Ovary (tissue), 3 donors: Measurements from ENCODE around the gene METTL23.

Experiments
- POLR2A ChIP-seq: fragments of 450-650 bp; IDR thresholded peaks from one replicate; pipeline ENCODE4 v1.6.1; 2017; ENCODE audit warnings: antibody characterized with exemption, mild to moderate bottlenecking, moderate library complexity
- TF ChIP-seq, protein P1 (sequence below), 3 donors: fragments of 450-650 bp in 2 of 3; fragments of 200-600 bp in 1 of 3; IDR thresholded peaks; one replicate each; pipeline versions ENCODE4 v1.5.1 to v1.8.0; 2016 to 2022; ENCODE audit warnings: antibody characterized with exemption in 3 of 3, mild to moderate bottlenecking in 1 of 3
- donor health status: DM: no; HTN: no; CAD: no.

DNA sequence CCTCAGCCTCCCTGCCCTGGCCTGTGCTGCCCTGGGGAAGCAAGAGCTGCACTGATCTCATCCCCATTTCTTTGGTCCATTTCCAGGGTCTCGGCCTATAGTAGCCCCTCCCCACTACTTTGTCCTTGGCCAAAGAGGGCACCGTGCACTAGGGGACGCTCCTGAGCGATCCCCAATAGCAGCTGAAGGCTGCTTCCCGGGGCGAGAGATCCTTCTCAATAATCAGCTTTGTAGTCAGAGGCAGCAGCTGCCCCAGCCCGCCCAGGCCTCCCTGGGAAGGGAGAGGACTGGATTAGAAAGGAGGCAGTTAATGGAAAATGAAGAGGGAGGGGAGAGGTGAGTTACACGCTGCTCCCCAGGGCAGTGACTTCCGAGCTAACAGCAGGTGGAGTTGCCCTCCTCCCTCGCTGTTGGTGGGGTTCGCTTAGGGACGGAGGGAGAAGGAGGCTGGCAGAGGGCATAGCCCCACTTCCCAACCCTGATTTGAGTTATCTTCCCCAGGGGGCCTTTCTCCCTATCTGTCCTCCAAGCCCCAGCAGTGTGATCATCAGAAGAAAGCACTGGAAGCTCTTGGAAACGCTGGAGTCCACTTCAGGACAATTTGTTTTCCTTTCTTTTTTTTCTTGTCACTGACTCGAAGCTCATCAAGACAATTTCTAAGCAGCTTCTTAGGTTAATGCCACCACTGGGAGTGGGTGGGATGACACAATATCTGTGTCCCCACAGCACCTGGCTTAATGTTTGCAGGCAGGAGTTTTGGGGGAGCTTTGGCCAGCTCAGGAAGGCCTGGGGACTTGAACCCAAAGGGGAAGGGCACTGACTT lies 18.4 kb upstream of the METTL23 start:
- TF ChIP-seq, protein P1, sequence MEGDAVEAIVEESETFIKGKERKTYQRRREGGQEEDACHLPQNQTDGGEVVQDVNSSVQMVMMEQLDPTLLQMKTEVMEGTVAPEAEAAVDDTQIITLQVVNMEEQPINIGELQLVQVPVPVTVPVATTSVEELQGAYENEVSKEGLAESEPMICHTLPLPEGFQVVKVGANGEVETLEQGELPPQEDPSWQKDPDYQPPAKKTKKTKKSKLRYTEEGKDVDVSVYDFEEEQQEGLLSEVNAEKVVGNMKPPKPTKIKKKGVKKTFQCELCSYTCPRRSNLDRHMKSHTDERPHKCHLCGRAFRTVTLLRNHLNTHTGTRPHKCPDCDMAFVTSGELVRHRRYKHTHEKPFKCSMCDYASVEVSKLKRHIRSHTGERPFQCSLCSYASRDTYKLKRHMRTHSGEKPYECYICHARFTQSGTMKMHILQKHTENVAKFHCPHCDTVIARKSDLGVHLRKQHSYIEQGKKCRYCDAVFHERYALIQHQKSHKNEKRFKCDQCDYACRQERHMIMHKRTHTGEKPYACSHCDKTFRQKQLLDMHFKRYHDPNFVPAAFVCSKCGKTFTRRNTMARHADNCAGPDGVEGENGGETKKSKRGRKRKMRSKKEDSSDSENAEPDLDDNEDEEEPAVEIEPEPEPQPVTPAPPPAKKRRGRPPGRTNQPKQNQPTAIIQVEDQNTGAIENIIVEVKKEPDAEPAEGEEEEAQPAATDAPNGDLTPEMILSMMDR (IDR thresholded peaks at IDR 0.05): no peak
- no peak for TF ChIP-seq POLR2A
